Uterus (tissue), 2 donors: ENCODE results near the gene DCAF8L2.

Source experiments
- CTCF ChIP-seq, 4 experiments: fragments of 200-600 bp in 2 of 4; fragments of 450-650 bp in 2 of 4; sonication (generic) in 2 of 4; IDR thresholded peaks; one replicate each; pipeline ENCODE4 v1.5.1; 2016 to 2019; ENCODE audit warnings: antibody characterized with exemption in 4 of 4, mild to moderate bottlenecking in 2 of 4, moderate library complexity in 1 of 4
- POLR2A ChIP-seq, 2 donors: fragments of 450-650 bp; IDR thresholded peaks; one replicate each; pipeline ENCODE4 v1.6.1; 2016; ENCODE audit warnings: antibody characterized with exemption in 2 of 2, mild to moderate bottlenecking in 1 of 2, moderate library complexity in 1 of 2

- TF ChIP-seq CTCF (IDR thresholded peaks at IDR 0.05) (no peak), POLR2A (IDR thresholded peaks at IDR 0.05) (no peak)
Observed at GRCh38 chrX:27740933-27741332, 150.8 kb downstream of the DCAF8L2 start.
